ENCODE measurements around the gene FSTL4.

Gene FSTL4

DNA sequence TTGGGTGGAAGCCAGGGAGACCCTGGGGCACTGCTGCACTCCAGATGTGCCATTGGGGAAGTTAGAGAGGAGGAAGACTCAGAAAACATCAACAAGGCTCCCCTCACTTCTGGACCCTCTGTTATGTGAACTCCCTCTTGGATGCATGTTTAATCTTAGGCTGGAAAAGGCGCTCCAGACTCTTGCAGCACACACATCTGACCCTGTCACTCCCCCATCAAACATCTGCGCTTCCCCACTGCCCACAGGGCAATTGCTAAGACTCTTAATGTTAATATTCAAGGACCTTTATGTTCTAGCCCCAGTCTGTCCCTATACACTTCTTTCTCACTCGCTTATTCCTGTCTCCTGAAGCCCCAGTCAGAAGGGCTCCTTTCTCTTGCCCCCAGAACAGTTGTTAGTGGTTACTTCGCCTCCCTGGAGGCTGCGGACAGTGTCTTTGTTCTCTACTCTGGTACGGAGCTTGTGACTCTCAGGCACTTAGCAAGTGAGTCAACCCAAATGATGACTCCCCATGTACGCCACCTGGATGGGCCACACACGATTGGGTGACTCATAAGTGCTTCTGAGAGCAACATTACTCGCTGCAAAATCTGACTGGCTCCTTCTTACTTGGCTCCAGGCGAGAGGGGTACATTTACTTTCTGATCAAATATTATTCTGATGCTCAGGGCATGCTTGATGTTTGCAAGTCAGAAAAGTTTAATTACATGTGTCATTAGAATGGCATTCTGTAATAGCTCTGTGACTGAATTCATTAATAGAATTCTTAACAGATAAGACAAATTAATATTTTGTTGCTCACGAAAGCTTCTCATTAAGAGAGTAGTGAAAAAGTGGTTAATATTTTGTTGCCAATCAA lies 366.9 kb downstream of the FSTL4 start:
- peaks cover 0 to 6% of the 10 kb centered on the region in 2 donors for H3K4me1 ChIP-seq (ENCODE audit: control insufficient read depth in 2 of 2, insufficient read depth in 2 of 2, low read length in 2 of 2)
- H3K36me3 ChIP-seq (ENCODE audit: control insufficient read depth in 2 of 2, insufficient read depth in 2 of 2, low read length in 2 of 2) = no peaks in the 10 kb centered on the region
- H3K27ac ChIP-seq (ENCODE audit: low read depth in 2 of 2, low read length in 2 of 2) = no peak overlapping the region
- H3K9me3 ChIP-seq (ENCODE audit: control insufficient read depth in 2 of 2, low read length in 2 of 2) = no peaks in the 10 kb centered on the region
- H3K27me3 ChIP-seq (ENCODE audit: control insufficient read depth in 2 of 2, insufficient read depth in 2 of 2, low read length in 2 of 2) = no peaks in the 10 kb centered on the region
- H3K4me3 ChIP-seq (ENCODE audit: low read length in 2 of 2) = no peak overlapping the region
- no peak overlapping the region for H3K9ac ChIP-seq (ENCODE audit: low read depth in 1 of 2, low read length in 2 of 2)

DNA sequence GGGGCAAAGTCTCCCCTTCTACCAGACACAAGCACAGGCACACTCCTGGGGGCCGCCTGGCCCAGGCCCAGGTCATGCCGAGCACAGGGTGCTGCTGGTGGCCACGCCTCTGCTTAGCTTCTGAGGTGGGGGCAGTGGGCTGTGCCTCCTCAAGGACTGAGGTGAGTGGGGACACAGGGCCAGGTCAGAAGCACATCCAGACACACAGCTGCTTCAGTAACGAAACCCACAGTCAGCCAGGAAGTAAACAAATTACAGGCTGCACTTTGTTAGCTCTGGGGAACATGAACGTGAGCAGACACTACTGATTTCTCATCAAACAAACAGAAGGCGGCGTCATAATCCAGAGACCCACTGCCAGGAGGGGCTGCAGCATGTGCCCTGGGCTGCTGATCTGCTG lies 368.1 kb downstream of the FSTL4 start:
- no peak overlapping the region for H3K27ac ChIP-seq (ENCODE audit: low read depth in 2 of 2, low read length in 2 of 2)
- no peaks in the 10 kb centered on the region for H3K9me3 ChIP-seq (ENCODE audit: control insufficient read depth in 2 of 2, low read length in 2 of 2)

DNA sequence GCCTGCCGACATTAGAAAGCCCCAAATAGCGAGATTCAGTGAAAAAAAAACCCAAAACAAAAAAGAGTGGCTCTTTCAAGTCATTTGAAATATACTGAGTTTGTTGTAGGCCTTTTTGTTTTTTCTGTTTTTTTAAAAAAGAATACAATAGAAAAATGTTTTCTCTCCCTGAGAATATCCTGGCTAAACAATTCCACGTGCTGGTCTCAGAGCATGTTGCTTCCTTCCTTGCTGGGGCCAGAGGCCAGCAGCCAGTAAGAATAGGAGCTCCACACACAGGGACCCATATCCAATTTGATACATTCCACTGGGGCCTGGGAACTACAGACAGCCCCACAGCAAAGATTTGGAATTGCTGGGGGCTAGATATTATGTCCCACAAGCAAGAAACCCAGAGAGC lies 369.1 kb downstream of the FSTL4 start:
- H3K9me3 ChIP-seq (ENCODE audit: control insufficient read depth in 2 of 2, low read length in 2 of 2) = no peaks in the 10 kb centered on the region
- peaks cover 0 to 6% of the 10 kb centered on the region in 2 donors for H3K4me1 ChIP-seq (ENCODE audit: control insufficient read depth in 2 of 2, insufficient read depth in 2 of 2, low read length in 2 of 2)
- no peaks in the 10 kb centered on the region for H3K36me3 ChIP-seq (ENCODE audit: control insufficient read depth in 2 of 2, insufficient read depth in 2 of 2, low read length in 2 of 2)
- no peaks in the 10 kb centered on the region for H3K27me3 ChIP-seq (ENCODE audit: control insufficient read depth in 2 of 2, insufficient read depth in 2 of 2, low read length in 2 of 2)
- H3K4me3 ChIP-seq (ENCODE audit: low read length in 2 of 2) = no peak overlapping the region
- no peak overlapping the region for H3K9ac ChIP-seq (ENCODE audit: low read depth in 1 of 2, low read length in 2 of 2)
- H3K27ac ChIP-seq (ENCODE audit: low read depth in 2 of 2, low read length in 2 of 2) = no peak overlapping the region

More for the DNA sequence above, 368.1 kb downstream of the FSTL4 start:
- H3K9ac ChIP-seq (ENCODE audit: low read depth in 1 of 2, low read length in 2 of 2) = no peak overlapping the region
- no peaks in the 10 kb centered on the region for H3K27me3 ChIP-seq (ENCODE audit: control insufficient read depth in 2 of 2, insufficient read depth in 2 of 2, low read length in 2 of 2)
- H3K4me1 ChIP-seq (ENCODE audit: control insufficient read depth in 2 of 2, insufficient read depth in 2 of 2, low read length in 2 of 2) = peaks cover 0 to 6% of the 10 kb centered on the region in 2 donors
- no peaks in the 10 kb centered on the region for H3K36me3 ChIP-seq (ENCODE audit: control insufficient read depth in 2 of 2, insufficient read depth in 2 of 2, low read length in 2 of 2)
- no peak overlapping the region for H3K4me3 ChIP-seq (ENCODE audit: low read length in 2 of 2)

DNA sequence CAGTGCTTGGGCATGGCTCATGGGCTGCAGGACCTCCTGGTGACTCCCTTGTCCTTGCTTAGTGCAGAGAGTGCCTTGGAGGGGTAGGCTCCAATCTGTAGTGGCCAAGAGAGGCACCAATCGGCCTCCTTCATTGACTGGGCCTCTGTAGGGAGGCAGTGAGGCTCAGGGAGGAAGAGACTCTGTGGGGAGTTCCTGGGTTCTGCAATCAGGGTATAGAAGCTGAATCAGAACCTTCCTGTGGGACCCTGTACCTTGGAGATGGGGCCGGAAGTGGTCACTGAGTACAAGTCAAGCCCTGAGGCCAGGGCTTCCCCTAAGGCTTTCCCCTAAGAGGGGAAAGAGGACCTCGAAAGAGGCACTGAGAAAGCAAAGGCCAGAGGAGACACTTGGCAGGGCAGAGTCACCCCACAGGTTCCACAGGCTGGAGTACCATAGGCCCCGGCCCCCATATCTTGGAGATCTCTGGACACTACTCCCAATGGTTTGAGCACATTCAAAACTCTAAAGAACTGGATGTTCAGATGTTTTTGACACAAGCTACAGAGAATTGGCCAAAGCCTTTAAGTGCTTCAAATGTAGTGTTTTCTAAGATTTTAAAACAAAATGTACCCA lies 370.0 kb downstream of the FSTL4 start:
- H3K36me3 ChIP-seq (ENCODE audit: control insufficient read depth in 2 of 2, insufficient read depth in 2 of 2, low read length in 2 of 2) = no peaks in the 10 kb centered on the region
- no peaks in the 10 kb centered on the region for H3K9me3 ChIP-seq (ENCODE audit: control insufficient read depth in 2 of 2, low read length in 2 of 2)
- H3K9ac ChIP-seq (ENCODE audit: low read depth in 1 of 2, low read length in 2 of 2) = no peak overlapping the region
- H3K27ac ChIP-seq (ENCODE audit: low read depth in 2 of 2, low read length in 2 of 2) = no peak overlapping the region
- H3K4me1 ChIP-seq (ENCODE audit: control insufficient read depth in 2 of 2, insufficient read depth in 2 of 2, low read length in 2 of 2) = peaks cover 0 to 6% of the 10 kb centered on the region in 2 donors
- H3K27me3 ChIP-seq (ENCODE audit: control insufficient read depth in 2 of 2, insufficient read depth in 2 of 2, low read length in 2 of 2) = no peaks in the 10 kb centered on the region
- H3K4me3 ChIP-seq (ENCODE audit: low read length in 2 of 2) = no peak overlapping the region

DNA sequence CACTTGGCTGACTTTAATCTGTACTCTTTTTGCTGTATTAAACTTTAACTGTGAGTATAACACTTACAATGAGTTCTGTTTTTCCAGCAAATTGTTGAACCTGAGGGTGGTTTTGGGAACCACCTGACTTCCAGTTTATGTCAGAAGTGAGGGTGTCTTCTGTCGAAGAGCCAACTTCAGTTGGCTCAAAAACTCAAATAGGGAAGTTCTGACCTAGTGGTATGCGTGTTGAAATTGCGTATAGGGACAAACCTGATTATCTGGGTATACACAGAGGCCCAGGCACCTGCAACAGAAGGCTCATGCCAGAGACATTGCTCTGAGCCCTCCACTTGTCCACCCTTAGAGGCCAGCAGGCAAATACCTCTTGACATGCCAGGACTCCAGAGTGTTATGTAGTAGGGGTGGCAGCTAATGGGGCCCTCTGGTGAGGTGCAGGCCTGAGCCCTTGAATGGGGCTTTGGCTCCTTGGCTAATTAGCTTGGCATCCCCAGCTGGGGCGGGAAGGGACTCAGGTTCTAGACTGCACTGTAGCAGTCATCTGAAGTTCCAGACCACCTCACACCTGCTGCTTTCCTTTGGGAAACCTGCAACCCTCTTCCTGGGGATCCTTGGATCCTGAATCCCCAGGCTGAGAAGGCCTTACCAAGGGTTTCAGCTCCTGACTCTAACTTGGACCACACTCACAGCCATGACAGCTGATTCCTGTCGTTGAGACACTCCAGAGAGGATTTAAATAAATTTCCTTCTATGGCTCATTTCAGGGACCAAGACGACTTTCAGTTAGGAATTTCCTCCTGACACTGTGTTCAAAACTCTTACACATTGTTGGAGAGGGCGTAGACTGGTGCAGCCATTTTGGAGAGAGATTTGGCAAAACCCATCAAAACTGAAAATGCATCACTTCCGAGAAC lies 370.9 kb downstream of the FSTL4 start:
- no peak overlapping the region for H3K4me3 ChIP-seq (ENCODE audit: low read length in 2 of 2)
- peaks cover 0 to 6% of the 10 kb centered on the region in 2 donors for H3K4me1 ChIP-seq (ENCODE audit: control insufficient read depth in 2 of 2, insufficient read depth in 2 of 2, low read length in 2 of 2)
- H3K9ac ChIP-seq (ENCODE audit: low read depth in 1 of 2, low read length in 2 of 2) = no peak overlapping the region
- no peaks in the 10 kb centered on the region for H3K9me3 ChIP-seq (ENCODE audit: control insufficient read depth in 2 of 2, low read length in 2 of 2)
- no peaks in the 10 kb centered on the region for H3K27me3 ChIP-seq (ENCODE audit: control insufficient read depth in 2 of 2, insufficient read depth in 2 of 2, low read length in 2 of 2)
- no peak overlapping the region for H3K27ac ChIP-seq (ENCODE audit: low read depth in 2 of 2, low read length in 2 of 2)
- H3K36me3 ChIP-seq (ENCODE audit: control insufficient read depth in 2 of 2, insufficient read depth in 2 of 2, low read length in 2 of 2) = no peaks in the 10 kb centered on the region

DNA sequence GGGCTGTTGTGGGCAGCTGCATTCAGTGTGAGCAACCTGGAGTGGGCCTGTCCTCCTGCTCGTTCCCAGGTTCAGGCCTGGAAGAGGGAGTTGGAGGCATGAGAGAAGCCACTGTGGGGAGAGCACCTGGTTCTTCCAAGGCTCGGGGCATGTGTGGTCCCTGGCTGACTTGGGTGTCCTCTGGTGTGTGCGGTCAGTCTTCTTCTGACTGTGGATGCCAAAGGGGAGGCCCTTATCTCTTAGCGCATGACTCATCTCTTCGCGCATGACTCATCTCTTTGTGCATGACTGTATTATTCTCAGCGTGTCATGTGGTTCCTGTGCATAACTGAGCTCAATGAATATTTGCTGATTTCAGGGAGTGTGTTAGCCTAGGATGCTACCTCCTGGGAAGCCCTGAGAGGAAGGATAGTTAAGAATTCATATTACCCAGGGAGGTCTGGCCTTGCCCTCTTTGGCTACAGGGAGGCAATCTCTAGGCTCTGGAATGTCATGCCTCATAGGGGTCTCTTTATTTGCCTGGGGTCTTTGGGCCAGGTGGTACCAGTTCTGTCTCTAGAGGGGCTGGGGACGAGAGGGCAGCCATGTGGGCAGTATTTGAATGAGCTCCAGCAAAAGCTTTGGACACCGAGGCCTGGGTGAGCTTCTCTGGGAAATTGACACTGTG lies 371.8 kb downstream of the FSTL4 start:
- no peak overlapping the region for H3K9ac ChIP-seq (ENCODE audit: low read depth in 1 of 2, low read length in 2 of 2)
- H3K9me3 ChIP-seq (ENCODE audit: control insufficient read depth in 2 of 2, low read length in 2 of 2) = no peaks in the 10 kb centered on the region
- H3K4me3 ChIP-seq (ENCODE audit: low read length in 2 of 2) = no peak overlapping the region
- H3K4me1 ChIP-seq (ENCODE audit: control insufficient read depth in 2 of 2, insufficient read depth in 2 of 2, low read length in 2 of 2) = peaks cover 0 to 6% of the 10 kb centered on the region in 2 donors
- no peaks in the 10 kb centered on the region for H3K27me3 ChIP-seq (ENCODE audit: control insufficient read depth in 2 of 2, insufficient read depth in 2 of 2, low read length in 2 of 2)
- no peaks in the 10 kb centered on the region for H3K36me3 ChIP-seq (ENCODE audit: control insufficient read depth in 2 of 2, insufficient read depth in 2 of 2, low read length in 2 of 2)
- no peak overlapping the region for H3K27ac ChIP-seq (ENCODE audit: low read depth in 2 of 2, low read length in 2 of 2)

DNA sequence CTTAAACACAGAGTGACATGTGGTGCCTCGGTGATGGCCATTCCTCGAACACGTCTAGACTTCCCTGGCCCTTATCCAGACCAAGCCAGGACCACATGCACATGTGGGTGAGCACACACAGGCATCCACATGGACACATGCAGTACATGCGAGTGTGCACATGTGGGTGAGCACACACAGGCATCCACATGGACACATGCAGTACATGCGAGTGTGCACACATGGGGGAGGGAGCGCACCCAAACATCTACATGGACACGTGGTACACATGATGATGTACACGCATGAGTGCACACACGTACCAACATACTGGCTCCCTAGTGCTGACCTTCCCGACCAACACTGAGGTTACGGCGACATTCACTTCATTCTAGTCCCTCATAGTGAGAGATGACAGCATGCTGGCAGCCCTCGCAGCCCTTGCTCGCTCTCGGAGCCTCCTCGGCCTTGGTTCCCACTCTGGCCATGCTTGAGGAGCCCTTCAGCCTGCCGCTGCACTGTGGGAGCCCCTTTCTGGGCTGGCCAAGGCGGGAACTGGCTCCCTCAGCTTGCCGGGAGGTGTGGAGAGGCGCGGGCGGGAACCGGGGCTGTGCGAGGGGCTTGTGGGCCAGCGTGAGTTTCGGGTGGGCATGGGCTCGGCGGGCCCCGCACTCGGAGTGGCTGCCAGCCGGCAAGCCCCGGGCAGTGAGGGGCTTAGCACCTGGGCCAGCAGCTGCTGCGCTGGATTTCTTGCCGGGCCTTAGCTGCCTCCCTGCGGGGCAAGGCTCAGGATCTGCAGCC lies 373.7 kb downstream of the FSTL4 start:
- no peaks in the 10 kb centered on the region for H3K9me3 ChIP-seq (ENCODE audit: control insufficient read depth in 2 of 2, low read length in 2 of 2)
- no peaks in the 10 kb centered on the region for H3K27me3 ChIP-seq (ENCODE audit: control insufficient read depth in 2 of 2, insufficient read depth in 2 of 2, low read length in 2 of 2)
- H3K4me3 ChIP-seq (ENCODE audit: low read length in 2 of 2) = no peak overlapping the region
- no peak overlapping the region for H3K9ac ChIP-seq (ENCODE audit: low read depth in 1 of 2, low read length in 2 of 2)
- H3K4me1 ChIP-seq (ENCODE audit: control insufficient read depth in 2 of 2, insufficient read depth in 2 of 2, low read length in 2 of 2) = no peaks in the 10 kb centered on the region
- H3K27ac ChIP-seq (ENCODE audit: low read depth in 2 of 2, low read length in 2 of 2) = no peak overlapping the region
- no peaks in the 10 kb centered on the region for H3K36me3 ChIP-seq (ENCODE audit: control insufficient read depth in 2 of 2, insufficient read depth in 2 of 2, low read length in 2 of 2)

DNA sequence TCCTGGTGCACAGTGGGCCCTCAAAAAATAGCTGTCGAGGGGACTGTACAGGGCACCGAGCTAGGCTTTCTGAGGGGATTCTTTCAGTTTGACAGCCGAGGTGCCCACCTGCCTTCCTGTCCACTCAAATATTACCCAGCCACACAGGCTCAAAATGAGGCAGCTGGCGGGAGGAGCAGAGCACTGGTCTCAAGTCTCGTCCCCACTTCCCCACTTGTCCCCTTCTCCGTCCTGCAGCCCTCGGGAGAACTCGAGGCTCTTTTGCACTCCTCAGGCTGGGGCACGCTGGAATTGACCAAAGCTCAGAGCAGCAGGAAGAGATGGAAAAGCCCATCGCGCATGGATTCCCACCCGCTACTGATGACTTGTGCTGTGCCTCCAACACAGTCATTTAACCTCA lies 375.4 kb downstream of the FSTL4 start:
- no peaks in the 10 kb centered on the region for H3K9me3 ChIP-seq (ENCODE audit: control insufficient read depth in 2 of 2, low read length in 2 of 2)
- H3K4me1 ChIP-seq (ENCODE audit: control insufficient read depth in 2 of 2, insufficient read depth in 2 of 2, low read length in 2 of 2) = peaks cover 4 to 7% of the 10 kb centered on the region in 2 donors
- no peak overlapping the region for H3K9ac ChIP-seq (ENCODE audit: low read depth in 1 of 2, low read length in 2 of 2)
- no peaks in the 10 kb centered on the region for H3K36me3 ChIP-seq (ENCODE audit: control insufficient read depth in 2 of 2, insufficient read depth in 2 of 2, low read length in 2 of 2)
- H3K27me3 ChIP-seq (ENCODE audit: control insufficient read depth in 2 of 2, insufficient read depth in 2 of 2, low read length in 2 of 2) = no peaks in the 10 kb centered on the region
- no peak overlapping the region for H3K4me3 ChIP-seq (ENCODE audit: low read length in 2 of 2)
- no peak overlapping the region for H3K27ac ChIP-seq (ENCODE audit: low read depth in 2 of 2, low read length in 2 of 2)

DNA sequence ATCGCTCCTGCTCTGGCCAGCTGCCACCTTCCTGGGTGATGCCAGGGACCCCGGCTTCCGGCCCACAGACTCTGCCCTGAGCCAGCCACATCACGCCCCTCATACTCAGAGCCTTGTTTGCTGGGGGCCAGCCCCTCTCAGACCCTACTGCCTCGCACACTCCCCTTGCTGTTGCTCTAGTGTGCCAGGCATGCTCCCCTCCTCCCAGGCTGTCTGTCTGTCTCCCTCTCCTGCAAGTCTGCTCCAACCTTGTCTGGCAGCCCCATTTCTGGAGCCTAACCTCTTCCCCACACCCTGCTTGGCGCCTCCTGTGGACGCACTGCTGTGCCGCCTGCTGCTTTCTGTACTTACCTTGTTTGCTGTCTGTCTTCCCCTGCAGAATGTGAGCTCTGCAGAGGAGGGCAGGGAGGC lies 375.8 kb downstream of the FSTL4 start:
- Histone ChIP-seq H3K9ac (ENCODE audit: low read depth in 1 of 2, low read length in 2 of 2) (no peak overlapping the region), H3K36me3 (ENCODE audit: control insufficient read depth in 2 of 2, insufficient read depth in 2 of 2, low read length in 2 of 2) (no peaks in the 10 kb centered on the region), H3K4me1 (ENCODE audit: control insufficient read depth in 2 of 2, insufficient read depth in 2 of 2, low read length in 2 of 2) (peaks cover 4 to 7% of the 10 kb centered on the region in 2 donors), H3K4me3 (ENCODE audit: low read length in 2 of 2) (no peak overlapping the region), H3K9me3 (ENCODE audit: control insufficient read depth in 2 of 2, low read length in 2 of 2) (no peaks in the 10 kb centered on the region), H3K27ac (ENCODE audit: low read depth in 2 of 2, low read length in 2 of 2) (no peak overlapping the region), H3K27me3 (ENCODE audit: control insufficient read depth in 2 of 2, insufficient read depth in 2 of 2, low read length in 2 of 2) (no peaks in the 10 kb centered on the region)

Measured in mucosa of rectum (tissue), 2 donors.